GM12801 (cell line): ENCODE results near the gene CACNG1.

Source experiments
- CTCF ChIP-seq: IDR thresholded peaks from one replicate; pipeline ENCODE4 v1.5.1; 2011; ENCODE audit warnings: control low read depth; ENCODE audit not compliant: insufficient read length; ENCODE audit errors: extremely low read depth

The CACNG1 gene

GRCh38 chr17:67044016-67044772, at the start of gene CACNG1:
Gene CACNG1 (plus strand): TSS chr17:67044554. CDS start chr17:67044661, 107 bp downstream.
- TF ChIP-seq CTCF = no peak

- TF ChIP-seq CTCF = no peak
These were observed 49.3 kb upstream of the CACNG1 start for GRCh38 chr17:66994930-66995535.

DNA sequence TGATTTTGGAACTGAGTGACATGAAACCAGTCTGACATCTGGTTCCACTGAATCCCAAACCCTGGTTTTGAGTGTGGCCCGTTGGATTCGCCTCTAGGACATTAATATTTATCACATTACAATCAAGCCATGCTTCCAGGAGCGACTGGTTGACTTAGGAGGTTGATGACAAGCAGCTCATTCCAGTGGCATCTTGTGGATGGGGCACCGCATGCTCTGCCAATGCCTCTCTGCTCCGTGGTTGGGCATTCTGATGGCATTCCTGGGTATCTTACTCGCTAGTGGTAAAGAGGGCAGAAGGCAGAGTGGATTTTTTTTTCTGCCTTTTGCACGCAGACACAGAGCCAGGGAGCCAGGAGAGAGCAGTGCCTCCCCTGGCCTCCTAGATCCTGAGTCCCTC, 48.4 kb upstream of the CACNG1 start:
- TF ChIP-seq CTCF = no peak

- no peak for TF ChIP-seq CTCF
These were observed 47.4 kb upstream of the CACNG1 start for GRCh38 chr17:66996926-66997325.

DNA sequence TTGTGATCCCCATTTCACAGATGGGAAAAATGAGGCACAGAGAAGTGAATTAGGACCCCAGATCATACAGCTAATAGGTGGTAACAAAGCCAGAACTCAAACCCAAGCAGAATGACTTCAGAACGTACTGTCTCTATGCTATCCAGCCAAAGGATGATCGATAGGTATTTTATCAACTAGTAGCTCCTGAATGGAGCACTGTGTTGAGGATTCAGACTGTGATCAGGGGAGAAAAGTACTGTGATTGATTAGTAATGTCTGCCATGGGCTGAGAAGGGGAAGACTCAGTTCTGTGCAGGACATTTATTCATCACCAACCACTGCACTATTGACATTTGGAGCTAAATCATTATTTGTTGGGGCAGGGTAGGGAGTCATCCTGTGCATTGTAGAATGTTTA, 41.1 kb upstream of the CACNG1 start:
- TF ChIP-seq CTCF = no peak

DNA sequence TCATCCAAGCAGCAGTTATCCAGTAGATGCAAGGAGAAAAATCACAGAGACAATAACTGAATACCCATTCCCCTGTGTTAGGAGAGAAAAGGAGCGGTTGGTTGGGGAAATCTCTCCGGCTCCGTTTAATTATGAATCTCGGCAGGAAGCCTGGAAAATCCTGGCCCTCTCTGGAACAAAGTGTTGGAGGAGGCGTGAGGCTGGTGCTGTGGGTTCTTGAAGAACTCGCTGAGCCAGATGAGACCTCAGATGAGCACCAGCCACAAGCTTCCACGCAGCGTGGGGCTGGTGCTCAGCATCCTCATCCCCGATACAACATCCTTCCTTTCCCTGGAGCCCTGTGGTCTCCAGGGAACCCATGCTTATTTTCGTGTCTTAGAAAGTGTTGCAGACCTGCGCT, 40.2 kb upstream of the CACNG1 start:
- no peak for TF ChIP-seq CTCF

DNA sequence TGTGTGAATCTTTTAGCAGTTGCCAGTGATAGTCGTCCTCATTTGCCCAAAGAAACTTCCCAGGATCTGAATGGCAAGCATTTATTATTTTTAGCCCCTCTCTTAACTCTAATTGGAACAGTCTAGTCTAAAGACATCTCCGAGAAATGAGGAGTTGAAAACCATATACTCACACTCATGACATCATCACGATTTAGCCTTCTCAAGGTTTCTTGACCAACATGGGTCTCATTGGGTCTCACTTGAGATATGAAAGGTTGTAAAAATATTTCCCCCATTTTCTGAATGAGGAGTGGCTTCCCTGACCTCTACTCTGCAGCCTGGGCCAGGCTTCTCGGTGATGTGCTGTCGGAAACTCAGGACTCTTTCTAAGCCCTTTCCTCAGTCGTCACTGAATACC, 37.1 kb upstream of the CACNG1 start:
- TF ChIP-seq CTCF = no peak
